Measurements from ENCODE around the gene NDST1.

DNA sequence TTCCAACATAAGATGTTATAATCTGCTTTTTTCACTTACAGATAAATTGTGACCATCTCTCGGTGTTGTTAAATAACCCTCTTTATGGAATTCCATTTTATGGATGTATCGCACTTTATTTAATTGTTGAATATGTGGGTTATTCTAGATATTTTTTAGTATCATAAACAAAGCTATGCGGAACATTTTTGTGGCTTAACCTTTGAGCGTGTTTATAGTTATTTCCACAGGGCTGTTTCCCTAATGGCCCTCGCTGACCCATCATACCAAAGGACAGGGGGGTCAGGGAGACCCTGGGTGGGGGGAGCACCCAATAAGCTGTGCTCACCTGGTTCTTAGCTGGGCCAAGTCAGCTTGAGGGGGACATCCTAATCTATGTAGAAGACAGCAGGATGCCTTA, 65.3 kb downstream of the NDST1 start:
- TF ChIP-seq CTCF (IDR thresholded peaks at IDR 0.05; ENCODE audit: low read depth, low read length, poor library complexity, severe bottlenecking) (no peak), EZH2phosphoT487 (IDR thresholded peaks at IDR 0.05; ENCODE audit: borderline replicate concordance, low read length) (no peak)
